Astrocyte of the cerebellum (primary cell): ENCODE results near the gene DOK3.

Source experiments
- DNase-seq: peaks from one replicate; pipeline ENCODE4 v3.0.0-alpha.2; 2011; ENCODE audit warnings: low read depth
- H3K4me3 ChIP-seq: 2 replicates; pipeline ENCODE4 v1.5.1; 2011; ENCODE audit warnings: mild to moderate bottlenecking, low read depth, low read length, moderate library complexity
- CTCF ChIP-seq: IDR thresholded peaks from 2 replicates; pipeline ENCODE4 v1.5.1; 2012; ENCODE audit warnings: low read length, low read depth, moderate library complexity, mild to moderate bottlenecking; ENCODE audit errors: missing control alignments
- in situ Hi-C: cut with HindIII; loops from 2 replicates; pipeline ENCODE4 v1.10.0; 2017; ENCODE audit warnings: low sequenced_read_pairs

DOK3 gene

DNA sequence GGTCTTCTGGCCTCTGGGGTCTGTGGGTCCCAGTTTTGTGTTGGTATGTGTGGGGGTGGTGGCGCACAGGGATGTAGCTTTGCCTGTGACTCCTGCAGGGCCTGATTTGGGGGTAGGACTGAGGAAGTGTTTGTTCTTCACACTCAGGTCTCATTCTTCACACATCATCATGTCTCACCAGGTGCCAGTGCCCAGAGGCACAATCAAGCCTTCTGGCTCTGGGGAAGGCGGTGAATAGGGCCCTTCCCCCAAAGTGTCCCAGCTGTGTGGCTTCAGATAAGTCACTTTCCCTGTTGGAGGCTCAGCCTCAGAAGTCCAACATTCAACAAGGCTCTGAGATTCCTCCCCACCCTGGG is 41.3 kb downstream of the DOK3 start:
- no peak for TF ChIP-seq CTCF
- DNase-seq: no peak
- no peak overlapping the region for H3K4me3 ChIP-seq
- in situ Hi-C loops: no loop called here

DNA sequence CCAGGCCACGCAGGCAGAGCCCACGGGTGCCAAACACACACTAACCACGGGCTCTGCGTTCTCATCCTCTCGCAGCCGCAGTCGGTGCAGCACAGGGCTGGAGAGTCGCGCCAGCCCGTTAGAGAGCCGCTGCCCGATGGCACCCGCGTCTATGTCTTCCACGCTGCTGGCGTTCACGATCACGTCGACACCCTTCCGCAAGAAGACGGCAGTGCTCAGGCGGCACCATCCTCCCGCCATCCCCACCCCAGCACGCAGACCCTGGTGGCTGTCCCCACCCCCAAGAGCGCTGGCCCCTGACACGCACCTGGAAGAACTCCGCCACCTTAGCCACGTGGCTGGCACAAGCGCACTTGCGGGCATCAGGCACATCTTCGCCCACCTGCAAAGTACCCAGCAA is 42.2 kb downstream of the DOK3 start:
- no peak for TF ChIP-seq CTCF
- in situ Hi-C loops: no loop called here
- DNase-seq: no peak
- H3K4me3 ChIP-seq: no peak overlapping the region

- TF ChIP-seq CTCF: no peak
- no peak for DNase-seq
- in situ Hi-C loops: no loop called here
- no peak overlapping the region for H3K4me3 ChIP-seq
Measured at GRCh38 chr5:177466861-177467260, 42.8 kb downstream of the DOK3 start.

- DNase-seq: no peak
- TF ChIP-seq CTCF: no peak
- in situ Hi-C loops: no loop called here
- no peak overlapping the region for H3K4me3 ChIP-seq
Measured at GRCh38 chr5:177465044-177465443, 44.6 kb downstream of the DOK3 start.

- DNase-seq: no peak
- in situ Hi-C loops: no loop called here
- TF ChIP-seq CTCF: no peak
- H3K4me3 ChIP-seq: no peak overlapping the region
Measured at GRCh38 chr5:177462021-177462670, 47.5 kb downstream of the DOK3 start.

DNA sequence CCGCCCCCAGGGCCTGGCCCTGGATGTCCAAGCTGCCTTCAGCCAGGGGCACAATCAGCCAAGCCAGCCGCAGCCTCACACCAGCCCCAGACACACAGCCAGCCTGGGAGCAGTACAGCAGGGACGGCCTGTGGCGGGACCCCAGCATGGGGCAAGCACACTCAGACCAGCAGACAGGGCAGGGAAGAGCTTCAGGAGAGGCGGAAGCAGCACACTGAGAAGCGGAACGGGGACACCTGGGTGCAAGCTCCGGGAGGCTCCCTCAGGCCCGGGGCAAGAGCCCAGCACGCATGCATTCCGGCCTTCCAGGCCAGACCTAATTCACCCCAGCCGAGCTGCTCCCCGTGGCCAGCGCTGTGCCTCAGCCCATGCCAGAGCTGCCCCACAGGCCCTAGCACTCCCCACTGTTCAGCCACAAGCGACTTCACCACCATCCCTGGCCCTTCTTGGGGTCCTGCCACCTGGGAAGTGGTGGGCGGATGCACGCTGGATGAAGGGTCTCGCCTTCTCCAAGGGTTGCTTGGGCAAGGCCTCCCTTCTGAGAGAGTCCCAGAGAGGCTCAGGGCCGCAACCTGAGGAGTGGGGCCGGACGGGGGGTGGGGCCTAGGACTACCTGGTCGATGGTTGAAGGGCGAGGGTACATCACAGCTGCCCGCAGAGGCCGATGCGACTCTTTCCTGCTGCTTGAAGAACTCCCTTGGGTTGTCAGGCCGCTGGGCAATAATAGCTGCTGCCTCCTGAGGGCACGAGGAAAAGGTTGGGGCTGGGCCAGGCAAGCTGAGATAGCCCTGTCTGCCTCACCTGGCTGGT is 49.6 kb downstream of the DOK3 start:
- H3K4me3 ChIP-seq: no peak overlapping the region
- no peak for DNase-seq
- in situ Hi-C loops: no loop called here
- no peak for TF ChIP-seq CTCF
